SK-N-SH treated with all-trans-retinoic acid at 6 μM for 48 hours (cell line): ENCODE data around the gene CNTNAP2.
A peak's percentile ranks its signal among the peaks of the same experiment; 100 is the strongest.

ENCODE experiments used
- ATAC-seq: fragments of 200-7000 bp; cut with Tn5 transposase; 3 replicates; pipeline ENCODE4 v1.9.1; 2020; ENCODE audit warnings: mild to moderate bottlenecking, moderate library complexity
- ARNTL ChIP-seq: fragments of 450-650 bp; formaldehyde crosslinking; IDR thresholded peaks from 2 replicates; pipeline ENCODE4 v1.5.0; 2020; ENCODE audit warnings: low read depth, mild to moderate bottlenecking, moderate library complexity, borderline replicate concordance
- BACH2 ChIP-seq: fragments of 250-450 bp; sonication (Bioruptor Pico); IDR thresholded peaks from 2 replicates; pipeline ENCODE4 v1.9.0; 2021; ENCODE audit warnings: mild to moderate bottlenecking, borderline replicate concordance
- CREB5 ChIP-seq: fragments of 250-450 bp; sonication (Bioruptor Pico); IDR thresholded peaks from 2 replicates; pipeline ENCODE4 v1.5.1; 2020; ENCODE audit warnings: low read depth, mild to moderate bottlenecking, moderate library complexity
- CSDC2 ChIP-seq: fragments of 250-450 bp; sonication (Bioruptor Pico); IDR thresholded peaks from 2 replicates; pipeline ENCODE4 v1.5.0; 2020; ENCODE audit warnings: mild to moderate bottlenecking, moderate library complexity
- CSRNP3 ChIP-seq: fragments of 250-450 bp; sonication (Bioruptor Pico); IDR thresholded peaks from 2 replicates; pipeline ENCODE4 v1.5.1; 2021; ENCODE audit warnings: mild to moderate bottlenecking, moderate library complexity
- ESRRG ChIP-seq: fragments of 250-450 bp; sonication (Bioruptor Pico); IDR thresholded peaks from 2 replicates; pipeline ENCODE4 v1.6.1; 2021; ENCODE audit warnings: mild to moderate bottlenecking
- GLIS3 ChIP-seq: fragments of 250-450 bp; sonication (Bioruptor Pico); IDR thresholded peaks from 2 replicates; pipeline ENCODE4 v1.5.0; 2020; ENCODE audit warnings: mild to moderate bottlenecking, moderate library complexity
- ISL1 ChIP-seq: fragments of 250-450 bp; sonication (Bioruptor Pico); IDR thresholded peaks from 2 replicates; pipeline ENCODE4 v2.1.2; 2022; ENCODE audit warnings: mild to moderate bottlenecking, moderate library complexity
- OSR1 ChIP-seq: fragments of 250-450 bp; sonication (Bioruptor Pico); IDR thresholded peaks from 2 replicates; pipeline ENCODE4 v1.8.0; 2022; ENCODE audit warnings: moderate library complexity, mild to moderate bottlenecking, inconsistent platforms
- POU6F1 ChIP-seq: fragments of 250-450 bp; sonication (Bioruptor Pico); IDR thresholded peaks from 2 replicates; pipeline ENCODE4 v1.8.0; 2021; ENCODE audit warnings: low read depth, mild to moderate bottlenecking, moderate library complexity, borderline replicate concordance
- PPARA ChIP-seq: fragments of 250-450 bp; sonication (Bioruptor Pico); IDR thresholded peaks from 2 replicates; pipeline ENCODE4 v1.5.0; 2020; ENCODE audit warnings: mild to moderate bottlenecking, borderline replicate concordance
- RARB ChIP-seq: fragments of 250-450 bp; sonication (Bioruptor Pico); IDR thresholded peaks from 2 replicates; pipeline ENCODE4 v1.8.0; 2021; ENCODE audit warnings: mild to moderate bottlenecking, moderate library complexity
- SNAI2 ChIP-seq: fragments of 250-450 bp; sonication (Bioruptor Pico); IDR thresholded peaks from 2 replicates; pipeline ENCODE4 v1.5.0; 2020; ENCODE audit warnings: mild to moderate bottlenecking, moderate library complexity
- TCF4 ChIP-seq: fragments of 250-450 bp; sonication (Bioruptor Pico); IDR thresholded peaks from 2 replicates; pipeline ENCODE4 v1.8.0; 2021; ENCODE audit warnings: mild to moderate bottlenecking, moderate library complexity, borderline replicate concordance
- TOX ChIP-seq: fragments of 250-450 bp; sonication (Bioruptor Pico); IDR thresholded peaks from 2 replicates; pipeline ENCODE4 v1.8.0; 2021; ENCODE audit warnings: mild to moderate bottlenecking, moderate library complexity, borderline replicate concordance
- ZC3H10 ChIP-seq: fragments of 250-450 bp; sonication (Bioruptor Pico); IDR thresholded peaks from 2 replicates; pipeline ENCODE4 v1.5.1; 2021; ENCODE audit warnings: mild to moderate bottlenecking, moderate library complexity
- ZFP3 ChIP-seq: fragments of 250-450 bp; sonication (Bioruptor Pico); IDR thresholded peaks from 2 replicates; pipeline ENCODE4 v1.5.0; 2020; ENCODE audit warnings: mild to moderate bottlenecking, moderate library complexity
- ZFP30 ChIP-seq: fragments of 450-650 bp; formaldehyde crosslinking; IDR thresholded peaks from 2 replicates; pipeline ENCODE4 v1.5.0; 2022; ENCODE audit warnings: mild to moderate bottlenecking, moderate library complexity
- ZNF565 ChIP-seq: fragments of 450-650 bp; formaldehyde crosslinking; conservative IDR thresholded peaks from 2 replicates; pipeline ENCODE4 v1.5.0; 2020; ENCODE audit warnings: low read depth, mild to moderate bottlenecking, moderate library complexity
- ZNF70 ChIP-seq: fragments of 450-650 bp; formaldehyde crosslinking; IDR thresholded peaks from 2 replicates; pipeline ENCODE4 v1.5.0; 2020; ENCODE audit warnings: mild to moderate bottlenecking, moderate library complexity
- ZNF8 ChIP-seq: fragments of 450-650 bp; formaldehyde crosslinking; IDR thresholded peaks from 2 replicates; pipeline ENCODE4 v1.5.0; 2020; ENCODE audit warnings: mild to moderate bottlenecking, moderate library complexity
- TF ChIP-seq, protein P1 (sequence below): fragments of 250-450 bp; sonication (Bioruptor Pico); IDR thresholded peaks from 2 replicates; pipeline ENCODE4 v1.8.0; 2020; ENCODE audit warnings: mild to moderate bottlenecking, moderate library complexity, borderline replicate concordance
- TF ChIP-seq, protein P2 (sequence below): fragments of 250-450 bp; sonication (Bioruptor Pico); IDR thresholded peaks from 2 replicates; pipeline ENCODE4 v1.5.0; 2020; ENCODE audit warnings: mild to moderate bottlenecking, moderate library complexity

The CNTNAP2 gene

GRCh38 chr7:148135116-148135515 is 2018.5 kb downstream of the CNTNAP2 start:
- ATAC-seq = peak; percentile 59
- TF ChIP-seq CSRNP3 (CRISPR knock-in tag) = no peak
- no peak for TF ChIP-seq TOX (CRISPR knock-in tag)
- no peak for TF ChIP-seq RARB (CRISPR knock-in tag)
- TF ChIP-seq, protein P1, sequence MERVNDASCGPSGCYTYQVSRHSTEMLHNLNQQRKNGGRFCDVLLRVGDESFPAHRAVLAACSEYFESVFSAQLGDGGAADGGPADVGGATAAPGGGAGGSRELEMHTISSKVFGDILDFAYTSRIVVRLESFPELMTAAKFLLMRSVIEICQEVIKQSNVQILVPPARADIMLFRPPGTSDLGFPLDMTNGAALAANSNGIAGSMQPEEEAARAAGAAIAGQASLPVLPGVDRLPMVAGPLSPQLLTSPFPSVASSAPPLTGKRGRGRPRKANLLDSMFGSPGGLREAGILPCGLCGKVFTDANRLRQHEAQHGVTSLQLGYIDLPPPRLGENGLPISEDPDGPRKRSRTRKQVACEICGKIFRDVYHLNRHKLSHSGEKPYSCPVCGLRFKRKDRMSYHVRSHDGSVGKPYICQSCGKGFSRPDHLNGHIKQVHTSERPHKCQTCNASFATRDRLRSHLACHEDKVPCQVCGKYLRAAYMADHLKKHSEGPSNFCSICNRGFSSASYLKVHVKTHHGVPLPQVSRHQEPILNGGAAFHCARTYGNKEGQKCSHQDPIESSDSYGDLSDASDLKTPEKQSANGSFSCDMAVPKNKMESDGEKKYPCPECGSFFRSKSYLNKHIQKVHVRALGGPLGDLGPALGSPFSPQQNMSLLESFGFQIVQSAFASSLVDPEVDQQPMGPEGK (CRISPR knock-in tag) = peak; percentile 12; the same call in 1 of the 2 replicates
- TF ChIP-seq ZC3H10 (CRISPR knock-in tag) = no peak
- TF ChIP-seq GLIS3 = no peak
- TF ChIP-seq CSDC2 (CRISPR knock-in tag) = 0 out of 2 replicates have a peak, but pooled peaks have one; percentile 66
- TF ChIP-seq PPARA (CRISPR knock-in tag) = no peak
- no peak for TF ChIP-seq ZNF70 (CRISPR knock-in tag)
- TF ChIP-seq SNAI2 (CRISPR knock-in tag) = no peak
- TF ChIP-seq, protein P2, sequence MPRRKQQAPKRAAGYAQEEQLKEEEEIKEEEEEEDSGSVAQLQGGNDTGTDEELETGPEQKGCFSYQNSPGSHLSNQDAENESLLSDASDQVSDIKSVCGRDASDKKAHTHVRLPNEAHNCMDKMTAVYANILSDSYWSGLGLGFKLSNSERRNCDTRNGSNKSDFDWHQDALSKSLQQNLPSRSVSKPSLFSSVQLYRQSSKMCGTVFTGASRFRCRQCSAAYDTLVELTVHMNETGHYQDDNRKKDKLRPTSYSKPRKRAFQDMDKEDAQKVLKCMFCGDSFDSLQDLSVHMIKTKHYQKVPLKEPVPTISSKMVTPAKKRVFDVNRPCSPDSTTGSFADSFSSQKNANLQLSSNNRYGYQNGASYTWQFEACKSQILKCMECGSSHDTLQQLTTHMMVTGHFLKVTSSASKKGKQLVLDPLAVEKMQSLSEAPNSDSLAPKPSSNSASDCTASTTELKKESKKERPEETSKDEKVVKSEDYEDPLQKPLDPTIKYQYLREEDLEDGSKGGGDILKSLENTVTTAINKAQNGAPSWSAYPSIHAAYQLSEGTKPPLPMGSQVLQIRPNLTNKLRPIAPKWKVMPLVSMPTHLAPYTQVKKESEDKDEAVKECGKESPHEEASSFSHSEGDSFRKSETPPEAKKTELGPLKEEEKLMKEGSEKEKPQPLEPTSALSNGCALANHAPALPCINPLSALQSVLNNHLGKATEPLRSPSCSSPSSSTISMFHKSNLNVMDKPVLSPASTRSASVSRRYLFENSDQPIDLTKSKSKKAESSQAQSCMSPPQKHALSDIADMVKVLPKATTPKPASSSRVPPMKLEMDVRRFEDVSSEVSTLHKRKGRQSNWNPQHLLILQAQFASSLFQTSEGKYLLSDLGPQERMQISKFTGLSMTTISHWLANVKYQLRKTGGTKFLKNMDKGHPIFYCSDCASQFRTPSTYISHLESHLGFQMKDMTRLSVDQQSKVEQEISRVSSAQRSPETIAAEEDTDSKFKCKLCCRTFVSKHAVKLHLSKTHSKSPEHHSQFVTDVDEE = no peak
- no peak for TF ChIP-seq OSR1 (CRISPR knock-in tag)
- no peak for TF ChIP-seq ZFP30
- TF ChIP-seq POU6F1 = no peak
- TF ChIP-seq CREB5 (CRISPR knock-in tag) = no peak
- TF ChIP-seq TCF4 (CRISPR knock-in tag) = 0 out of 2 replicates have a peak, but pooled peaks have one; percentile 35
- TF ChIP-seq ESRRG (CRISPR knock-in tag) = no peak
- no peak for TF ChIP-seq ARNTL (CRISPR knock-in tag)
- no peak for TF ChIP-seq ZNF8
- peak; percentile 56; the same call in 1 of the 2 replicates for TF ChIP-seq ZFP3 (CRISPR knock-in tag)
- peak; percentile 91 for TF ChIP-seq ISL1 (CRISPR knock-in tag)
- no peak for TF ChIP-seq BACH2 (CRISPR knock-in tag)
- TF ChIP-seq ZNF565 (CRISPR knock-in tag) = no peak

DNA sequence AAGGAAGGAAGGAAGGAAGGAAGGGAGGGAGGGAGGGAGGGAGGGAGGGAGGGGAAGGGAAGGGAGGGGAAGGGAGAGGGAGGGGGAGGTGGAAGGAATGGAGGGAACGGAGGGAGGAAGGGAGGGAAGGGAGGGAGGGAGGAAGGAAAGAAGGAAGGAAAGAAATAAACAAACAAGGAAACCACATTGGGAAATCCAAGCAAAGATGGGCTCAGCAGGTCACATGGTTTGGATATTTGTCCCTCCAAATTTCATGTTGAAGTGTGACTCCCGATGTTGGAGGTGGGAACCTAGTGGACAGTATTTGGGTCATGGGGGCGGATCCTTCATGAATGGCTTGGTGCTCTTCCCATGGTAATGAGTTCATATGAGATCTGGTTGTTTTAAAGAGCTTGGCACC is 2019.4 kb downstream of the CNTNAP2 start:
- TF ChIP-seq CSRNP3 (CRISPR knock-in tag) (no peak), ZNF565 (CRISPR knock-in tag) (no peak), ISL1 (CRISPR knock-in tag) (no peak), CSDC2 (CRISPR knock-in tag) (no peak), BACH2 (CRISPR knock-in tag) (no peak), CREB5 (CRISPR knock-in tag) (no peak)
- TF ChIP-seq, protein P1 (CRISPR knock-in tag) = no peak

More for the DNA sequence above, 2019.4 kb downstream of the CNTNAP2 start:
- ATAC-seq = no peak
